Activated T-cell treated with anti-CD3 and anti-CD28 coated beads for 48 hours (primary cell): ENCODE measurements around the gene NCR1.
"Not testable (repeated sequence)": the region's sequence is repeated elsewhere in the genome, so short reads cannot be mapped to it uniquely, and the experiment has no call there.

Experiments
- DNase-seq: peaks from one replicate; pipeline ENCODE4 v3.0.0-alpha.2; 2020; ENCODE audit warnings: low read depth

The NCR1 gene

DNA sequence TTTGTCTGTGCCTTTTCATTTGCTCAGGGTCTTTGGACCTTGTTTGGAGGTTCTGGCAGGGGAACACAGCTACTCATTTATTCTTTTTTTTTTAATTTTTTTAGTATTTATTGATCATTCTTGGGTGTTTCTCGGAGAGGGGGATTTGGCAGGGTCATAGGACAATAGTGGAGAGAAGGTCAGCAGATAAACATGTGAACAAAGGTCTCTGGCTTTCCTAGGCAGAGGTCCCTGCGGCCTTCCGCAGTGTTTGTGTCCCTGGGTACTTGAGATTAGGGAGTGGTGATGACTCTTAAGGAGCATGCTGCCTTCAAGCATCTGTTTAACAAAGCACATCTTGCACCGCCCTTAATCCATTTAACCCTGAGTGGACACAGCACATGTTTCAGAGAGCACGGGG, 2.0 kb downstream of the NCR1 start:
- not testable (repeated sequence) for DNase-seq

- DNase-seq: no peak
Observed at GRCh38 chr19:54916822-54917221, 10.9 kb downstream of the NCR1 start.

- no peak for DNase-seq
Observed at GRCh38 chr19:54918499-54918898, 12.6 kb downstream of the NCR1 start.

DNA sequence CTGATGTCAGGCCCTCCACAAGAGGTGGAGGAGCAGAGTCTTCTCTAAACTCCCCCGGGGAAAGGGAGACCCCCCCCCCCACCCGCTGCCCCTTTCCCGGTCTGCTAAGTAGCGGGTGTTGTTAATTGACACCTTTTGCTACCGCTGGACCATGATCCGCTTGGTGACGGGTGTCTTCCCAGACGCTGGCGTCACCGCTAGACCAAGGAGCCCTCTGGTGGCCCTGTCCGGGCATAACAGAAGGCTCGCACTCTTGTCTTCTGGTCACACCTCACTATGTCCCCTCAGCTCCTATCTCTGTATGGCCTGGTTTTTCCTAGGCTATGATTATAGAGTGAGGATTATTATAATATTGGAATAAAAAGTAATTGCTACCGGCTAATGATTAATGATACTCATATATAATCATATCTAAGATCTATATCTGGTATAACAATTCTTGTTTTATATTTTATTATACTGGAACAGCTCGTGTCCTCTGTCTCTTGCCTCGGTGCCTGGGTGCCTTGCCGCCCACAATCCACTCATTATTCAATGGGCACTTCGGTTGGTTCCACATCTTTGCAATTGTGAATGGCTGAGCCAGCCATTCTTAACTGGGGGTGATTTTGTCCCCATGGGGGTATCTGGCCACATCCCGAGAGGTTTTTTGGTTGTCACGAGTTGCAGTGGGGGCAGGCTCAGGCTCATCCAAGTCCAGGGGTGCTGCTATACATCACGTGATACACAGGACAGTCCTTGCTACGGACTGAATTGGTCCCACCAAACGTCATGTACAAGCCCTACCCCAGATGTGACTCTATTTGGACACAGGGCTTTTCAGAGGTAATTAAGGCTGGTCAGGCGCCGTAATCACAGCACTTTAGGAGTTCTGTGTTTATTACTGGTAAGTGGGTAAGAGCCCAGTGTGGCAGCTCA, 14.0 kb downstream of the NCR1 start:
- DNase-seq: not testable (repeated sequence)

DNA sequence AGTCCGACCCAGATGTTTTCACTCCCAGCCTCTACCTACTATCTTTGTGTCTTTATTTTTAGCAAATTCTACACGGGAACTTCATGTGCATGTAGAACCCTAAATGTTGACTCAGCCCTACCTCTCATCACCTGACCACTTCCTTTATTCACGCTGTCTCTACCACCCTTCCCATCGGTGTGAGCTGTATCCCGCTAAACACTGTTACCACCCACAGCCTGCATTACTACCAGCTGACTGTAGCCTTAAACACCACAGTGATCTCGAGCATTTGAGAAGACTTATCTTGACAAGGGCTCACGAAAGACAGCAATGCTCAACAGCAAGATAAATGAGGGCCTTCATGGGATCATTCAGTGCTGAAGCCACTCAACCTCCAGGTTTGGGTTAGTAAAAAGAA, 15.1 kb downstream of the NCR1 start:
- no peak for DNase-seq

- DNase-seq: no peak
Observed at GRCh38 chr19:54923276-54923675, 17.3 kb downstream of the NCR1 start.

DNA sequence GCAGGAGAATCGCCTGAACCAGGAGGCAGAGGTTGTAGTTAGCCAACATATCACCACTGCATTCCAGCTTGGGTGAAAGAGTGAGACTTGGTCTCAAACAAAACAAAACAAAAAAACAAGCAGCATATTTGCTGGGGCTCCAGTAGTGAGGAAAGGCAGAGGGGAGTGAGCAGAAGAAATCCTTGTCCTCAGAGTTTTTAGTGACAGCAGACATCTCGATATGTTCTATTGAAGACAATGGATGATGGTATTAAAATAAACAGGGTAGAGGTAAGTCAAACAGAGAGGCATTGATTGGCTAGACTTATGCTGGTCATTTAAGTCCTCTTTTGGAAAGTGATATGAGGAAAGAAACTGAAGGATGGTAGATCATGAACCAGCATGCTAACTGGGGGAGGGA, 22.4 kb downstream of the NCR1 start:
- DNase-seq: no peak

GRCh38 chr19:54937926-54938325, 32.0 kb downstream of the NCR1 start:
- DNase-seq: no peak

DNA sequence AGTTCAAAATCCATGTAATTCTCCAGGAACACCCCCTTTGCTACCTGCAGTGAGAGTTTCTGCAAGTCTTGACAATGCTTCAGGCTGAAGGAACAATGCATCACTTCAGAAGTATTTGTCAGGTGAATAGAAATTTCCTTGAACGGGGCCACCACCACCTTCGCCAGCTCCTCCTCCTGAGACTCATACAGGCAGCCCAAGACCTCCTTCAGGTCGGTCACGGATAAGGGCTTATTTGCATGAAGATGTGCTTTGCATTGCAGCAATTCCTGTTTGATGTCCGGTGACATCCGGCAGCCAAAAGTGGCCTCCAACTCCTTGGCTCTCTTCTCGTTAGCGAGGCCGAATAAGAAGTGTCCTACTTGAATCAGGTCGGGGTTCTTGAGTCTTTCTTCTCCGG, 33.0 kb downstream of the NCR1 start:
- no peak for DNase-seq

DNA sequence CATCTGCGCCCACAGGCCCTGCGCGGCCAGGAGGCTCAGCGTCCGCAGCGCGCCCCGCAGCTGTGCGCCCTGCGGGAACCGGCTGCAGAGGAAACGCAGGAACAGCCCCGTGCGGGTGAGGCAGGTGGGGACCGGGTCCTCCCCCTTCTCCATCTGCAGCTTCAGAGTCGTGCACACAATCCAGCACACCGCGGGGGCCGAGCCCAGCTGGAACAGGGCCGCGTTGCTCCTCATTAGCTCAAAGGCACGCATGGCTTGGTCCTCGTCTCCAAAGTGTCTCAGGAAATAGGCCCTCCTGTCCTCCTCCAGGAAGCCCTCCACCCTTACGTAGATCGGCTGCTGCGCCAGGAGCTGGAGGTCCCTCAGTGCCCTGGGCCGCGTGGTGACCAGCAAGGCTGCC, 33.6 kb downstream of the NCR1 start:
- DNase-seq: not testable (repeated sequence)

DNA sequence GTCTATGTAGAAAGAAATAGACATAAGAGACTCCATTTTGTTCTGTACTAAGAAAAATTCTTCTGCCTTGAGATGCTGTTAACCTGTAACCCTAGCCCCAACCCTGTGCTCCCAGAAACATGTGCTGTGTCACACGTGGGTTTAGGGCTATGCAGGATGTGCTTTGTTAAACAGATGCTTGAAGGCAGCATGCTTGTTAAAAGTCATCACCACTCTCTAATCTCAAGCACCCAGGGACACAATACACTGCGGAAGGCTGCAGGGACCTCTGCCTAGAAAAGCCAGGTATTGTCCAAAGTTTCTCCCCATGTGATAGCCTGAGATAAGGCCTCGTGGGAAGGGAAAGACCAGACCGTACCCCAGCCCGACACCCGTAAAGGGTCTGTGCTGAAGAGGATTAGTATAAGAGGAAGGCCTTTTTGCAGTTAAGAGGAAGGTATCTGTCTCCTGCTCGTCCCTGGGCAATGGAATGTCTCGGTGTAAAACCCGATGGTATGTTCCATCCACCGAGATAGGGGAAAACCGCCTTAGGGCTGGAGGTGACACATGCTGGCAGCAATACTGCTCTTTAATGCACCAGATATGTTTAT, 37.9 kb downstream of the NCR1 start:
- DNase-seq: not testable (repeated sequence)

- no peak for DNase-seq
Observed at GRCh38 chr19:54947381-54947780, 41.4 kb downstream of the NCR1 start, which contains the start of gene NLRP7. TSS of gene NLRP7 (minus strand) at chr19:54947530.

GRCh38 chr19:54949412-54949811, 43.5 kb downstream of the NCR1 start:
- DNase-seq: no peak

- DNase-seq: not testable (repeated sequence)
Observed at GRCh38 chr19:54950580-54950979, 44.6 kb downstream of the NCR1 start.

DNA sequence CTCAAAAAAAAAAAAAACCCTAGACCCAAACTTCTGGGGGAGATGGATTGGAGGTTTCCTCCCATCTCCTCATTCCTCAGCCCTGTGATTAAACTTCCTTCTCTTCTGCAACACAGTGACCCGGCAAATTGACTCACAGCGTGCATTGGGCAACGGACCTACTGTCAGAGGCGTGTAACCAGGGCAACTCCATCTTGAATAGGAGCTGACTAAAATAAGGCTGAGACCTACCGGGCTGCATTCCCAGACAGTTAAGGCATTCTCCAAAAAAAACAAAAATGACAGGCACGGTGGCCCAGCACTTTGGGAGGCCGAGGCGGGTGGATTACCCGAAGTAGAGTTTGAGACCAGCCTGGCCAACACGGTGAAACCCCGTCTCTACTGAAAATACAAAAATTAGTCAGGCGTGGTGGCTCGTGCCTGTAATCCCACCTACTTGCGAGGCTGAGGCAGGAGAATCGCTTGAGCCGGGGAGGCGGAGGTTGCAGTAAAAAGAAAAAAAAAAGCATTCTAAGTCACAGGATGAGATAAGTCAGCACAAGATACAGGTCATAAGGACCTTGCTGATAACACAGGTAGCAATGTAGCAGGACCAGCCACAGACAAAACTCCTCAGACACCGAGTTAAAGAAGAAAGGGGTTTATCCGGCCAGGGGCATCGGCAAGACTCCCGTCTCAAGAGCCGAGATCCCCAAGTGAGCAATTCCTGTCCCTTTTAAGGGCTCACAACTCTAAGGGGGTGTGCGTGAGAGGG, 46.8 kb downstream of the NCR1 start:
- DNase-seq: no peak

- DNase-seq: not testable (repeated sequence)
Observed at GRCh38 chr19:54953345-54953713, 47.4 kb downstream of the NCR1 start.

DNA sequence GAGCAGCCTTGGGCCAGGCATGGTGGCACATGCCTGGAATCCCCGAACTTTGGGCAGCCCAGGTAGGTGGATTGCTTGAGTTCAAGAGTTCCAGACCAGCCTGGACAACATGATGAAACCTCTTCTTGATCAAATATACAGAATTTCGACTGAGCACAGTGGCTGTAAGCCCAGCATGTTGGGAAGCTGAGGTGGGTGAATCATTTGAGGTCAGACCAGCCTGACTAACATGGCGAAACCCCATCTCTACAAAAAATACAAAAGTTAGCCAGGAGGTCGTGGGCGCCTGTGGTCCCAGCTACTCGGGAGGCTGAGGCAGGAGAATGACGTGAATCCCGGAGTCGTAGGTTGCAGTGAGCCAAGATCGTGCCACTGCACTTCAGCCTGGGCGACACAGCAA, 49.4 kb downstream of the NCR1 start:
- DNase-seq: no peak

DNA sequence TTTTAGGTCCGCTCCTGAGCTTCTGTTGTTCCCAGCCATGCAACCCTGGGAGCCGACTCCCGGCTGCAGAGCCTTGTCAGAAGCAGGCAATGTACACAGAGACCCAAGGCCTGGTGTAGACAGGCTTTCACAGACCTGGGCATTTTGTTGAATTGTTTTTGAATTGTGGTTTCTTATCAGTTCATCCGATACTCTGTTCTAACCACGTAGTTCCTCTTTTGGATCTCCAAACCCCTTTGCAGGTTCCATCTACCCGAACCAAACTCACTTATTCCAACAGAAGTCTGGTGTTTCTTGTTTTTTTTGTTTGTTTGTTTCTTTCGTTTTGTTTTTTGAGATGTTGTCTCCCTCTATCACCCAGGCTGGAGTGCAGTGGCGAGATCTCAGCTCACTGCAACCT, 53.9 kb downstream of the NCR1 start:
- DNase-seq: no peak
